HepG2 (cell line): ENCODE data around the gene PTK7. TPM values are rescaled to one million over a fixed set of nuclear protein-coding genes. Genes with fewer than 3 reads are reported as not detected.

Experiments used
- FOXK1 ChIP-seq: sonication (generic); formaldehyde crosslinking; IDR thresholded peaks from 2 replicates; pipeline ENCODE4 v1.4.0; 2020; ENCODE audit warnings: low read depth, missing genetic modification reagents, borderline replicate concordance
- KAT8 ChIP-seq: IDR thresholded peaks from 2 replicates; pipeline ENCODE4 v1.6.1; 2016; ENCODE audit warnings: missing genetic modification reagents, missing compliant biosample characterization
- NR3C1 ChIP-seq: sonication (generic); formaldehyde crosslinking; IDR thresholded peaks from 2 replicates; pipeline ENCODE4 v1.4.0; 2020; ENCODE audit warnings: missing genetic modification reagents
- ZNF383 ChIP-seq: sonication (generic); formaldehyde crosslinking; IDR thresholded peaks from 2 replicates; pipeline ENCODE4 v1.4.0; 2020; ENCODE audit warnings: missing genetic modification reagents, mild to moderate bottlenecking, borderline replicate concordance
- ZNF615 ChIP-seq: sonication (generic); formaldehyde crosslinking; IDR thresholded peaks from 2 replicates; pipeline ENCODE4 v1.5.0; 2020; ENCODE audit warnings: mild to moderate bottlenecking, missing genetic modification reagents, borderline replicate concordance
- ZNF644 ChIP-seq: IDR thresholded peaks from 2 replicates; pipeline ENCODE4 v1.6.1; 2016; ENCODE audit warnings: low read depth
- ZNF678 ChIP-seq: sonication (generic); formaldehyde crosslinking; IDR thresholded peaks from 2 replicates; pipeline ENCODE4 v1.4.0; 2020; ENCODE audit warnings: mild to moderate bottlenecking, missing genetic modification reagents
- polyA plus RNA-seq, 8 experiments: library from polyadenylated mRNA; depleted of rRNA in 3 of 8; stranded (reverse) in 7 of 8; unstranded in 1 of 8; fragments of >200 nt; fragmentation: Illumina TruSeq in 4 of 8; extraction: Trizol in 4 of 8; gene quantifications; 2 replicates each; pipeline versions ENCODE4 v1.2.1 to v1.2.3, GENCODE V29; 2011 to 2016; ENCODE audit warnings: low read depth in 4 of 8, missing spikeins in 1 of 8, mixed read lengths in 1 of 8; ENCODE audit not compliant: insufficient read depth in 1 of 8
- total RNA-seq, 5 experiments: library from RNA; depleted of rRNA; stranded (reverse); fragments of >200 nt; fragmentation: Illumina TruSeq; extraction: Trizol; gene quantifications; 2 replicates each; pipeline ENCODE4 v1.2.3, GENCODE V29; 2016; ENCODE audit warnings: low read depth in 1 of 5
- TF ChIP-seq, protein P1 (sequence below): sonication (generic); formaldehyde crosslinking; IDR thresholded peaks from 2 replicates; pipeline ENCODE4 v1.5.1; 2020; ENCODE audit warnings: mild to moderate bottlenecking, missing genetic modification reagents, moderate library complexity
- TF ChIP-seq, protein P2 (sequence below): sonication (generic); formaldehyde crosslinking; IDR thresholded peaks from 2 replicates; pipeline ENCODE4 v1.4.0; 2020; ENCODE audit warnings: missing genetic modification reagents
- TF ChIP-seq, protein P3 (sequence below): sonication (generic); formaldehyde crosslinking; IDR thresholded peaks from 2 replicates; pipeline ENCODE4 v1.4.0; 2020; ENCODE audit warnings: mild to moderate bottlenecking, low read depth, missing genetic modification reagents
- TF ChIP-seq, protein P4 (sequence below): sonication (generic); formaldehyde crosslinking; IDR thresholded peaks from 2 replicates; pipeline ENCODE4 v1.5.0; 2020; ENCODE audit warnings: missing genetic modification reagents, mild to moderate bottlenecking, borderline replicate concordance
- TF ChIP-seq, protein P5 (sequence below): sonication (generic); formaldehyde crosslinking; IDR thresholded peaks from 2 replicates; pipeline ENCODE4 v1.5.0; 2020; ENCODE audit warnings: missing genetic modification reagents
- TF ChIP-seq, protein P6 (sequence below): sonication (generic); formaldehyde crosslinking; IDR thresholded peaks from 2 replicates; pipeline ENCODE4 v1.9.0; 2022; ENCODE audit warnings: missing genetic modification reagents, mild to moderate bottlenecking, borderline replicate concordance

The PTK7 gene
- total and polyA plus RNA-seq, 2 of the 13 experiments (the other 11 are each of a cell fraction or from before 2014, with no cell fraction given): 98.5 to 99.8 TPM

DNA sequence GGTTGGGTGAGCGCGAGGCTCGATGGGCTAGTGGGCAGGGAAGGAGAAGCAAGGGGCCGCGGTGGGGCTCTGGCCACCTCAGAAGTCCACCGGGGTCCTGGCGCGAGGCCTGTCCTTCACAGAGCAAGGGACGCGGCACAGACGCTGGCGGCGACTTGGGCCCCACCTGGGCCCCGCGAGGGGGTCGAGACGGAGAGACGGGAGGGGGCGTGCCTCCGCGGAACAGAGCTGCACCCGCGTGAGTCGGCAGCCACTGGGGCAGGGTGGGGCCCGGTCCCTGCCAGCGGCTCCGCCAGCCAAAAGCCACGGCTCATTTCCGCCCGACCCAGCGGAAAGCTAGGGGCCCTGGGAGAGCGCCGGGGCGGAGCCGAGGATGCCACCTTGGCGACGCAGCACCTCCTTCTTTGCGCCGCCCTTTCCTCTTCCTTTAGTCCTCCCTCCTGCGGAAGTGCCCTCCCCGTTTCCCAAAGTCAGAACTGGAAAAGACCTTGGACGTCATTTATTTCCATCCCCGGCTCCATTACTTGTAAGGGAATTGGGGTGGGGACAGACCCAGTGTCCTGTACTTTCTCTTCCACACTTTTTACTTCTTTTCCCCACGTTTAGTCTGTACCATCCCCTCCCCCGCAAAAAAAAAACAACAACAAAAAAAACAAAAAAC, 22.4 kb upstream of the PTK7 start, which contains the start of gene CUL7 (continued):
- TF ChIP-seq, protein P1, sequence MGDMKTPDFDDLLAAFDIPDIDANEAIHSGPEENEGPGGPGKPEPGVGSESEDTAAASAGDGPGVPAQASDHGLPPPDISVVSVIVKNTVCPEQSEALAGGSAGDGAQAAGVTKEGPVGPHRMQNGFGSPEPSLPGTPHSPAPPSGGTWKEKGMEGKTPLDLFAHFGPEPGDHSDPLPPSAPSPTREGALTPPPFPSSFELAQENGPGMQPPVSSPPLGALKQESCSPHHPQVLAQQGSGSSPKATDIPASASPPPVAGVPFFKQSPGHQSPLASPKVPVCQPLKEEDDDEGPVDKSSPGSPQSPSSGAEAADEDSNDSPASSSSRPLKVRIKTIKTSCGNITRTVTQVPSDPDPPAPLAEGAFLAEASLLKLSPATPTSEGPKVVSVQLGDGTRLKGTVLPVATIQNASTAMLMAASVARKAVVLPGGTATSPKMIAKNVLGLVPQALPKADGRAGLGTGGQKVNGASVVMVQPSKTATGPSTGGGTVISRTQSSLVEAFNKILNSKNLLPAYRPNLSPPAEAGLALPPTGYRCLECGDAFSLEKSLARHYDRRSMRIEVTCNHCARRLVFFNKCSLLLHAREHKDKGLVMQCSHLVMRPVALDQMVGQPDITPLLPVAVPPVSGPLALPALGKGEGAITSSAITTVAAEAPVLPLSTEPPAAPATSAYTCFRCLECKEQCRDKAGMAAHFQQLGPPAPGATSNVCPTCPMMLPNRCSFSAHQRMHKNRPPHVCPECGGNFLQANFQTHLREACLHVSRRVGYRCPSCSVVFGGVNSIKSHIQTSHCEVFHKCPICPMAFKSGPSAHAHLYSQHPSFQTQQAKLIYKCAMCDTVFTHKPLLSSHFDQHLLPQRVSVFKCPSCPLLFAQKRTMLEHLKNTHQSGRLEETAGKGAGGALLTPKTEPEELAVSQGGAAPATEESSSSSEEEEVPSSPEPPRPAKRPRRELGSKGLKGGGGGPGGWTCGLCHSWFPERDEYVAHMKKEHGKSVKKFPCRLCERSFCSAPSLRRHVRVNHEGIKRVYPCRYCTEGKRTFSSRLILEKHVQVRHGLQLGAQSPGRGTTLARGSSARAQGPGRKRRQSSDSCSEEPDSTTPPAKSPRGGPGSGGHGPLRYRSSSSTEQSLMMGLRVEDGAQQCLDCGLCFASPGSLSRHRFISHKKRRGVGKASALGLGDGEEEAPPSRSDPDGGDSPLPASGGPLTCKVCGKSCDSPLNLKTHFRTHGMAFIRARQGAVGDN (CRISPR knock-in tag): peak; percentile 94
- TF ChIP-seq, protein P2, sequence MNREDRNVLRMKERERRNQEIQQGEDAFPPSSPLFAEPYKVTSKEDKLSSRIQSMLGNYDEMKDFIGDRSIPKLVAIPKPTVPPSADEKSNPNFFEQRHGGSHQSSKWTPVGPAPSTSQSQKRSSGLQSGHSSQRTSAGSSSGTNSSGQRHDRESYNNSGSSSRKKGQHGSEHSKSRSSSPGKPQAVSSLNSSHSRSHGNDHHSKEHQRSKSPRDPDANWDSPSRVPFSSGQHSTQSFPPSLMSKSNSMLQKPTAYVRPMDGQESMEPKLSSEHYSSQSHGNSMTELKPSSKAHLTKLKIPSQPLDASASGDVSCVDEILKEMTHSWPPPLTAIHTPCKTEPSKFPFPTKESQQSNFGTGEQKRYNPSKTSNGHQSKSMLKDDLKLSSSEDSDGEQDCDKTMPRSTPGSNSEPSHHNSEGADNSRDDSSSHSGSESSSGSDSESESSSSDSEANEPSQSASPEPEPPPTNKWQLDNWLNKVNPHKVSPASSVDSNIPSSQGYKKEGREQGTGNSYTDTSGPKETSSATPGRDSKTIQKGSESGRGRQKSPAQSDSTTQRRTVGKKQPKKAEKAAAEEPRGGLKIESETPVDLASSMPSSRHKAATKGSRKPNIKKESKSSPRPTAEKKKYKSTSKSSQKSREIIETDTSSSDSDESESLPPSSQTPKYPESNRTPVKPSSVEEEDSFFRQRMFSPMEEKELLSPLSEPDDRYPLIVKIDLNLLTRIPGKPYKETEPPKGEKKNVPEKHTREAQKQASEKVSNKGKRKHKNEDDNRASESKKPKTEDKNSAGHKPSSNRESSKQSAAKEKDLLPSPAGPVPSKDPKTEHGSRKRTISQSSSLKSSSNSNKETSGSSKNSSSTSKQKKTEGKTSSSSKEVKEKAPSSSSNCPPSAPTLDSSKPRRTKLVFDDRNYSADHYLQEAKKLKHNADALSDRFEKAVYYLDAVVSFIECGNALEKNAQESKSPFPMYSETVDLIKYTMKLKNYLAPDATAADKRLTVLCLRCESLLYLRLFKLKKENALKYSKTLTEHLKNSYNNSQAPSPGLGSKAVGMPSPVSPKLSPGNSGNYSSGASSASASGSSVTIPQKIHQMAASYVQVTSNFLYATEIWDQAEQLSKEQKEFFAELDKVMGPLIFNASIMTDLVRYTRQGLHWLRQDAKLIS: peak; percentile 71; the same call in 1 of the 2 replicates
- TF ChIP-seq NR3C1 (CRISPR knock-in tag) (peak; percentile 86; the same call in 1 of the 2 replicates), ZNF644 (CRISPR knock-in tag) (0 out of 2 replicates have a peak, but pooled peaks have one; percentile 19), ZNF678 (CRISPR knock-in tag) (peak; percentile 98), KAT8 (peak; percentile 97), FOXK1 (peak; percentile 64), ZNF383 (CRISPR knock-in tag) (no peak), ZNF615 (CRISPR knock-in tag) (peak; percentile 79)
- TF ChIP-seq, protein P3, sequence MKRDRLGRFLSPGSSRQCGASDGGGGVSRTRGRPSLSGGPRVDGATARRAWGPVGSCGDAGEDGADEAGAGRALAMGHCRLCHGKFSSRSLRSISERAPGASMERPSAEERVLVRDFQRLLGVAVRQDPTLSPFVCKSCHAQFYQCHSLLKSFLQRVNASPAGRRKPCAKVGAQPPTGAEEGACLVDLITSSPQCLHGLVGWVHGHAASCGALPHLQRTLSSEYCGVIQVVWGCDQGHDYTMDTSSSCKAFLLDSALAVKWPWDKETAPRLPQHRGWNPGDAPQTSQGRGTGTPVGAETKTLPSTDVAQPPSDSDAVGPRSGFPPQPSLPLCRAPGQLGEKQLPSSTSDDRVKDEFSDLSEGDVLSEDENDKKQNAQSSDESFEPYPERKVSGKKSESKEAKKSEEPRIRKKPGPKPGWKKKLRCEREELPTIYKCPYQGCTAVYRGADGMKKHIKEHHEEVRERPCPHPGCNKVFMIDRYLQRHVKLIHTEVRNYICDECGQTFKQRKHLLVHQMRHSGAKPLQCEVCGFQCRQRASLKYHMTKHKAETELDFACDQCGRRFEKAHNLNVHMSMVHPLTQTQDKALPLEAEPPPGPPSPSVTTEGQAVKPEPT (CRISPR knock-in tag): no peak
- TF ChIP-seq, protein P4, sequence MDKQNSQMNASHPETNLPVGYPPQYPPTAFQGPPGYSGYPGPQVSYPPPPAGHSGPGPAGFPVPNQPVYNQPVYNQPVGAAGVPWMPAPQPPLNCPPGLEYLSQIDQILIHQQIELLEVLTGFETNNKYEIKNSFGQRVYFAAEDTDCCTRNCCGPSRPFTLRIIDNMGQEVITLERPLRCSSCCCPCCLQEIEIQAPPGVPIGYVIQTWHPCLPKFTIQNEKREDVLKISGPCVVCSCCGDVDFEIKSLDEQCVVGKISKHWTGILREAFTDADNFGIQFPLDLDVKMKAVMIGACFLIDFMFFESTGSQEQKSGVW (CRISPR knock-in tag): no peak
- TF ChIP-seq, protein P5, sequence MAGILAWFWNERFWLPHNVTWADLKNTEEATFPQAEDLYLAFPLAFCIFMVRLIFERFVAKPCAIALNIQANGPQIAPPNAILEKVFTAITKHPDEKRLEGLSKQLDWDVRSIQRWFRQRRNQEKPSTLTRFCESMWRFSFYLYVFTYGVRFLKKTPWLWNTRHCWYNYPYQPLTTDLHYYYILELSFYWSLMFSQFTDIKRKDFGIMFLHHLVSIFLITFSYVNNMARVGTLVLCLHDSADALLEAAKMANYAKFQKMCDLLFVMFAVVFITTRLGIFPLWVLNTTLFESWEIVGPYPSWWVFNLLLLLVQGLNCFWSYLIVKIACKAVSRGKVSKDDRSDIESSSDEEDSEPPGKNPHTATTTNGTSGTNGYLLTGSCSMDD (CRISPR knock-in tag): no peak
- TF ChIP-seq, protein P6, sequence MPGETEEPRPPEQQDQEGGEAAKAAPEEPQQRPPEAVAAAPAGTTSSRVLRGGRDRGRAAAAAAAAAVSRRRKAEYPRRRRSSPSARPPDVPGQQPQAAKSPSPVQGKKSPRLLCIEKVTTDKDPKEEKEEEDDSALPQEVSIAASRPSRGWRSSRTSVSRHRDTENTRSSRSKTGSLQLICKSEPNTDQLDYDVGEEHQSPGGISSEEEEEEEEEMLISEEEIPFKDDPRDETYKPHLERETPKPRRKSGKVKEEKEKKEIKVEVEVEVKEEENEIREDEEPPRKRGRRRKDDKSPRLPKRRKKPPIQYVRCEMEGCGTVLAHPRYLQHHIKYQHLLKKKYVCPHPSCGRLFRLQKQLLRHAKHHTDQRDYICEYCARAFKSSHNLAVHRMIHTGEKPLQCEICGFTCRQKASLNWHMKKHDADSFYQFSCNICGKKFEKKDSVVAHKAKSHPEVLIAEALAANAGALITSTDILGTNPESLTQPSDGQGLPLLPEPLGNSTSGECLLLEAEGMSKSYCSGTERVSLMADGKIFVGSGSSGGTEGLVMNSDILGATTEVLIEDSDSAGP (CRISPR knock-in tag): peak; percentile 98
